ENCODE data around the gene TAF4B. TPM values are rescaled to one million over a fixed set of nuclear protein-coding genes. Genes with fewer than 3 reads are reported as not detected.
"Not testable (repeated sequence)": the region's sequence is repeated elsewhere in the genome, so short reads cannot be mapped to it uniquely, and the experiment has no call there.

The TAF4B gene
- total and polyA plus RNA-seq, 7 experiments from 2014 or later, result 7.3 to 15.7 (median 12.6) TPM

DNA sequence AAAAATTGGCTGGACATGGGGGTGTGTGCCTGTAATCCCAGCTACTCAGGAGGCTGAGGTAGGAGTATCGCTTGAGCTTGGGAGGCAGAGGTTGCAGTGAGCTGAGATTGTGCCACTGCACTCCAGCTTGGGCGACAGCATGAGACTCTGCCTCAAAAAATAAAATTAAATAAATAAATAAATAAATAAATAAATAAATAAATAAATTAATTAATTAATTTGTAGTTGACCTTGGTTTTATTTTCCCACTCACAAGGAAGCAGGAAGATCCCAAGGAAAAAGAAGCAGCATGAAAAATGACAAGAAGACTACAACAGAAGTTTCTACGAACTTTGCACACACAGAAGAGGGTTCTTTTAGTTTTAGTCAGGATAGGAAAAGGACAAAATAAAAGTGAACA is 211.4 kb downstream of the TAF4B start:
- POLR2A ChIA-PET, result not testable (repeated sequence)

DNA sequence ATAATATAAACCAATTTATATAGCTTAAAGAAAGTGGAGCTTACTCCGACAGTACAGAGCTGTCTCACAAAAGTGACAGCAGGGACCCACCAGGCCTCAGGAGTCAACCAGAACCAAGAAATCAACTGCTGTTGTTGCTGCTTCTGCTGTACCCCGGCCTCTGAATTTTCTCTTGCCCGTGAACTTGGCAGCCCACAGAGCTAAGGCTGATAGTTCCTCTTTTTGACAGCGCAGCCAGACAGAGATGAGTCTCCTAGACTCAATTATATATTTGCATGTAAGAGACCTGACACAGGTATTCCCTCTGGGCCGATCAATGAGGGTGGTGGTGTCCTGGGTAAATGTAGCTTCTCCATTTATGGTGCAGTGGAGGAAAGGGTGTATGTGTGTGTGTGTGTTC is 212.7 kb downstream of the TAF4B start:
- H3K27ac Mint-ChIP-seq, result no peak overlapping the region
- POLR2A ChIA-PET, result no interaction called here
- H3K27me3 ChIP-seq (ENCODE audit: control insufficient read depth in 2 of 2, insufficient read depth in 2 of 2, low read length in 2 of 2), result peaks cover 0 to under 1% of the 10 kb centered on the region in 2 donors
- no peak for DNase-seq
- H3K4me1 ChIP-seq (ENCODE audit: control insufficient read depth in 2 of 2, insufficient read depth in 2 of 2, low read length in 2 of 2), result no peaks in the 10 kb centered on the region
- peaks cover 0 to 2% (median 0%) of the 10 kb centered on the region in 11 donors for H3K9me3 Mint-ChIP-seq
- H3K4me3 ChIP-seq (ENCODE audit: low read length), result no peak overlapping the region
- H3K27me3 Mint-ChIP-seq, result peaks cover 4 to 29% (median 19%) of the 10 kb centered on the region in 5 donors
- H3K4me3 Mint-ChIP-seq, result no peak overlapping the region
- peak; percentile 26 for ATAC-seq
- H3K36me3 ChIP-seq (ENCODE audit: control insufficient read depth in 2 of 3, insufficient read depth in 3 of 3, low read length in 3 of 3), result no peaks in the 10 kb centered on the region
- no peaks in the 10 kb centered on the region for H3K36me3 Mint-ChIP-seq
- intact Hi-C loops (cut with micrococcal nuclease), result no loop called here
- no peak overlapping the region for H3K27ac ChIP-seq (ENCODE audit: low read depth, low read length)
- H3K4me1 Mint-ChIP-seq, result peaks cover 0 to 4% (median 0%) of the 10 kb centered on the region in 7 donors
- no peaks in the 10 kb centered on the region for H3K9me3 ChIP-seq (ENCODE audit: control insufficient read depth in 2 of 3, low read length in 3 of 3)
- CTCF ChIA-PET, result no interaction called here

More for the DNA sequence above, 211.4 kb downstream of the TAF4B start:
- H3K36me3 ChIP-seq (ENCODE audit: control insufficient read depth in 2 of 3, insufficient read depth in 3 of 3, low read length in 3 of 3); CTCF ChIA-PET; H3K4me3 ChIP-seq (ENCODE audit: low read length); H3K9me3 ChIP-seq (ENCODE audit: control insufficient read depth in 2 of 3, low read length in 3 of 3); H3K36me3 Mint-ChIP-seq; H3K27ac ChIP-seq (ENCODE audit: low read depth, low read length); H3K4me1 Mint-ChIP-seq; H3K9me3 Mint-ChIP-seq; H3K4me3 Mint-ChIP-seq; H3K4me1 ChIP-seq (ENCODE audit: control insufficient read depth in 2 of 2, insufficient read depth in 2 of 2, low read length in 2 of 2); ATAC-seq; DNase-seq; H3K27ac Mint-ChIP-seq; H3K27me3 ChIP-seq (ENCODE audit: control insufficient read depth in 2 of 2, insufficient read depth in 2 of 2, low read length in 2 of 2); intact Hi-C loops (cut with micrococcal nuclease): not testable (repeated sequence)
- H3K27me3 Mint-ChIP-seq, result peaks cover 7 to 29% (median 12%) of the 10 kb centered on the region in 5 donors

DNA sequence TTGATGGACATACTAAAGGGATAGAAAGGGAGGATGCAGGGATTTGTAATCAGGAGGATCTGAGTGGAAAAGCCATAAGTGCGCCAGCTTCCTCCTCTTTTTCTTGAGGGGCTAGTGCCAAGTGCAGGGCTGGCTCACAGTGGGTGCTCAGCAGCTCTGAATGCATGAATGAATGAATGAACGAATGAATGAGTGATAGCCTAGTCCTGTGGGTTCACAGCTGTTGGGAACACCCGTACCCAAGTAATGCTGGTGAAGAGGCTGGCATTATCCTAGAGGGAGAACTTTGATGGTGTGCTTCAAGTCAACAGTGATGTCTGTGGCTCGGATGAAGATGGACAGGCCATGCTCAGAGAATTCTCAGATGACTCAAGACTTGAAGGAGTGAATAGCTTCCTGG is 213.3 kb downstream of the TAF4B start:
- no peak for DNase-seq
- H3K27me3 ChIP-seq (ENCODE audit: control insufficient read depth in 2 of 2, insufficient read depth in 2 of 2, low read length in 2 of 2), result peaks cover 0 to 2% of the 10 kb centered on the region in 2 donors
- intact Hi-C loops (cut with micrococcal nuclease), result no loop called here
- ATAC-seq, result no peak
- H3K27ac Mint-ChIP-seq, result no peak overlapping the region
- peaks cover 0 to 4% (median 0%) of the 10 kb centered on the region in 7 donors for H3K4me1 Mint-ChIP-seq
- H3K4me1 ChIP-seq (ENCODE audit: control insufficient read depth in 2 of 2, insufficient read depth in 2 of 2, low read length in 2 of 2), result no peaks in the 10 kb centered on the region
- ChIA-PET POLR2A (no interaction called here), CTCF (no interaction called here)
- H3K36me3 ChIP-seq (ENCODE audit: control insufficient read depth in 2 of 3, insufficient read depth in 3 of 3, low read length in 3 of 3), result no peaks in the 10 kb centered on the region
- H3K4me3 ChIP-seq (ENCODE audit: low read length), result no peak overlapping the region
- H3K9me3 Mint-ChIP-seq, result peaks cover 0 to 5% (median 0%) of the 10 kb centered on the region in 11 donors
- H3K36me3 Mint-ChIP-seq, result no peaks in the 10 kb centered on the region
- peaks cover 4 to 31% (median 22%) of the 10 kb centered on the region in 5 donors for H3K27me3 Mint-ChIP-seq
- no peaks in the 10 kb centered on the region for H3K9me3 ChIP-seq (ENCODE audit: control insufficient read depth in 2 of 3, low read length in 3 of 3)
- H3K4me3 Mint-ChIP-seq, result no peak overlapping the region
- H3K27ac ChIP-seq (ENCODE audit: low read depth, low read length), result no peak overlapping the region

DNA sequence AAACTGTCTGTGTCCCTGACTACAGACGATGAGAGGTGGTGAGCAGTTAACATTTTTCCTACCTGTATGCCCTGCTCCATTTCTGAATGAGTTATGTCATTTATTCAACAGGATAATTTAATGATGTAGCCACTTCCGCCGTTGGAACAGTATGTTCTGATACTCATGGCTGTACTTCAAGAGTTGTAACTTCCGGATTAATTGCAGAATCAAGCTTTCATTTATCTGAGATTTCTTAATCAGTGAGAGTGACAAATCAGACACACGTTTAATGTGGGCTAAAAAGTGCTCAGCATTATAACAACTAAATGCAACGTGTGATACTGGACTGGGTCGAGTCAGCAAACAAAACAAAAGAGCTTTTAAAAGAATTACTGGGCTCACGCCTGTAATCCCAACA is 214.4 kb downstream of the TAF4B start:
- no peaks in the 10 kb centered on the region for H3K36me3 ChIP-seq (ENCODE audit: control insufficient read depth in 2 of 3, insufficient read depth in 3 of 3, low read length in 3 of 3)
- peaks cover 0 to 2% of the 10 kb centered on the region in 2 donors for H3K27me3 ChIP-seq (ENCODE audit: control insufficient read depth in 2 of 2, insufficient read depth in 2 of 2, low read length in 2 of 2)
- ATAC-seq, result no peak
- no peak overlapping the region for H3K27ac ChIP-seq (ENCODE audit: low read depth, low read length)
- no peak overlapping the region for H3K27ac Mint-ChIP-seq
- no peaks in the 10 kb centered on the region for H3K36me3 Mint-ChIP-seq
- peaks cover 0 to 5% (median 0%) of the 10 kb centered on the region in 11 donors for H3K9me3 Mint-ChIP-seq
- H3K9me3 ChIP-seq (ENCODE audit: control insufficient read depth in 2 of 3, low read length in 3 of 3), result no peaks in the 10 kb centered on the region
- H3K27me3 Mint-ChIP-seq, result peaks cover 12 to 36% (median 25%) of the 10 kb centered on the region in 5 donors
- ChIA-PET CTCF (no interaction called here), POLR2A (no interaction called here)
- H3K4me3 Mint-ChIP-seq, result no peak overlapping the region
- H3K4me3 ChIP-seq (ENCODE audit: low read length), result no peak overlapping the region
- H3K4me1 ChIP-seq (ENCODE audit: control insufficient read depth in 2 of 2, insufficient read depth in 2 of 2, low read length in 2 of 2), result no peaks in the 10 kb centered on the region
- intact Hi-C loops (cut with micrococcal nuclease), result no loop called here
- DNase-seq, result no peak
- H3K4me1 Mint-ChIP-seq, result peaks cover 0 to 2% (median 0%) of the 10 kb centered on the region in 7 donors

Other genes starting within 250 kb of the TAF4B start
- gene SS18, start 135.8 kb upstream of the TAF4B start, total RNA-seq, result 10 to 100 TPM; 50.9 to 85.8 (median 77.3) TPM
- gene SS18, start 135.8 kb upstream of the TAF4B start, polyA plus RNA-seq, result 10 to 100 TPM; 33.5 to 37.0 TPM
- under 1 TPM; 0.19 to 0.89 (median 0.59) TPM for gene PSMA8, start 92.6 kb upstream of the TAF4B start, total RNA-seq
- 1 to 10 TPM in 1 of 2 donors, under 1 TPM in 1; 0.39 to 1.6 TPM for gene PSMA8, start 92.6 kb upstream of the TAF4B start, polyA plus RNA-seq